NT2/D1 (cell line): Measurements from ENCODE around the gene RNU1-4.
"Not testable (repeated sequence)": the region's sequence is repeated elsewhere in the genome, so short reads cannot be mapped to it uniquely, and the experiment has no call there.

Experiments used
- SUZ12 ChIP-seq: IDR thresholded peaks from 2 replicates; pipeline ENCODE4 v1.6.1; 2011; ENCODE audit not compliant: insufficient read length, insufficient read depth; ENCODE audit errors: extremely low read depth
- YY1 ChIP-seq: IDR thresholded peaks from 2 replicates; pipeline ENCODE4 v1.6.1; 2011; ENCODE audit not compliant: insufficient read length, insufficient read depth
- ZNF274 ChIP-seq: IDR thresholded peaks from 2 replicates; pipeline ENCODE4 v1.6.1; 2011; ENCODE audit warnings: mild to moderate bottlenecking, low read depth, low read length

DNA sequence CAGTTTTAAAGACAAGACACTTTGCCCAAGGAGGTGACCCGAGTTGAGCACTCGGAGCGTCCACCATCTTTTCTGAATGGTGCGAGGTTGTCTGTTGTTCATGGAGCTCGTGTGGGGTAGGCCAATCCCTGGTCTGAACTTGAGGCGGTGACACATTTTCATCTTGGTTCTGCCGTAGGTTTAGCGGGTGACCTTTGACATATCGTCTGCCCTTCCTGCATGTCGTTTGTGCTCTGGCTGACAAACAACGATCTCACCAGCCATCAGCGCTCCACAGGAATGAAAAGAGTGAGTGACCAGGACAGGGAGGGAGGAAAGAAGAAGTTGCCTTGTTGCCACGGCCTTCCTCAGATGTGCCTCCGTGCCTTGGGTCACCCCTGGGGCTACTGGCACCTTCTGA, 34.5 kb downstream of the RNU1-4 start:
- not testable (repeated sequence) for TF ChIP-seq ZNF274, YY1, SUZ12
